ENCODE results near the gene ENGASE.

ENGASE gene

GRCh38 chr17:79080349-79080748 lies 5.7 kb downstream of the ENGASE start:
- DNase-seq (ENCODE audit: low read depth), result no peak

- DNase-seq (ENCODE audit: low read depth), result no peak
Observed at GRCh38 chr17:79080761-79081290, 6.2 kb downstream of the ENGASE start.

GRCh38 chr17:79081571-79082276 lies 7.1 kb downstream of the ENGASE start:
- DNase-seq (ENCODE audit: low read depth), result no peak

- DNase-seq (ENCODE audit: low read depth), result no peak
Observed at GRCh38 chr17:79082311-79083190, 7.9 kb downstream of the ENGASE start.

- DNase-seq (ENCODE audit: low read depth), result no peak
Observed at GRCh38 chr17:79083191-79083971, 8.8 kb downstream of the ENGASE start.

- no peak for DNase-seq (ENCODE audit: low read depth)
Observed at GRCh38 chr17:79084291-79085153, 9.9 kb downstream of the ENGASE start.

- no peak for DNase-seq (ENCODE audit: low read depth)
Observed at GRCh38 chr17:79085154-79085920, 10.7 kb downstream of the ENGASE start.

GRCh38 chr17:79085921-79086551 lies 11.4 kb downstream of the ENGASE start:
- DNase-seq (ENCODE audit: low read depth), result no peak

- DNase-seq (ENCODE audit: low read depth), result no peak
Observed at GRCh38 chr17:79086609-79087427, 12.2 kb downstream of the ENGASE start.

- DNase-seq (ENCODE audit: low read depth), result no peak
Observed at GRCh38 chr17:79087428-79088143, 13.0 kb downstream of the ENGASE start.

- DNase-seq (ENCODE audit: low read depth), result no peak
Observed at GRCh38 chr17:79088247-79088996, 13.8 kb downstream of the ENGASE start.

- no peak for DNase-seq (ENCODE audit: low read depth)
Observed at GRCh38 chr17:79088997-79089328, 14.3 kb downstream of the ENGASE start.

GRCh38 chr17:79089720-79090442 lies 15.3 kb downstream of the ENGASE start:
- no peak for DNase-seq (ENCODE audit: low read depth)

- DNase-seq (ENCODE audit: low read depth), result no peak
Observed at GRCh38 chr17:79090443-79091225, 16.0 kb downstream of the ENGASE start.

- DNase-seq (ENCODE audit: low read depth), result no peak
Observed at GRCh38 chr17:79091226-79091670, 16.6 kb downstream of the ENGASE start.

GRCh38 chr17:79092567-79092966 lies 17.9 kb downstream of the ENGASE start:
- no peak for DNase-seq (ENCODE audit: low read depth)
